Activated CD4-positive, alpha-beta memory T cell treated with anti-CD3 and anti-CD28 coated beads for 36 hours (primary cell): ENCODE measurements around the gene TRDMT1. TPM values are rescaled to one million over a fixed set of nuclear protein-coding genes. Genes with fewer than 3 reads are reported as not detected.
A peak's percentile ranks its signal among the peaks of the same experiment; 100 is the strongest.

Experiments used
- CTCF ChIA-PET: fragments of 350-600 bp; sonication (Branson Sonifier 250); formaldehyde crosslinking; loops from one replicate; lab custom pipeline; 2021; ENCODE audit warnings: antibody characterized with exemption, inconsistent platforms; lab: Charles Lee
- POLR2A ChIA-PET: fragments of 350-600 bp; sonication (Branson Sonifier 250); formaldehyde crosslinking; loops from one replicate; lab custom pipeline; 2021; ENCODE audit warnings: antibody characterized with exemption; lab: Charles Lee
- DNase-seq: peaks from one replicate; pipeline ENCODE4 v3.0.0-alpha.2; 2020
- H3K27ac Mint-ChIP-seq: one replicate; pipeline ENCODE4 v1.8.0; 2021; ENCODE audit warnings: mixed read lengths
- H3K27me3 Mint-ChIP-seq: one replicate; pipeline ENCODE4 v1.8.0; 2021; ENCODE audit warnings: mixed read lengths
- H3K36me3 Mint-ChIP-seq: one replicate; pipeline ENCODE4 v1.8.0; 2021; ENCODE audit warnings: mixed read lengths
- H3K4me1 Mint-ChIP-seq: one replicate; pipeline ENCODE4 v1.8.0; 2021; ENCODE audit warnings: low read depth, mixed read lengths
- H3K4me3 Mint-ChIP-seq: one replicate; pipeline ENCODE4 v1.8.0; 2021; ENCODE audit warnings: mild to moderate bottlenecking, mixed read lengths
- H3K9me3 Mint-ChIP-seq: one replicate; pipeline ENCODE4 v1.8.0; 2021; ENCODE audit warnings: mixed read lengths
- intact Hi-C: fragments of 100-400 bp; cut with micrococcal nuclease; formaldehyde crosslinking; loops from one replicate; pipeline ENCODE4 v1.15.1; 2023
- total RNA-seq, 2 experiments: library from RNA; stranded (reverse); gene quantifications; one replicate each; pipeline ENCODE4 v1.2.3, GENCODE V29; 2021

TRDMT1 gene
- total RNA-seq, 2 experiments from 2014 or later = 5.0 to 5.8 TPM

GRCh38 chr10:17229967-17230682 is 28.7 kb upstream of the TRDMT1 start:
- POLR2A ChIA-PET = interaction anchor here (0.6 to 4.6 kb wide), 14 partner anchors 8 to 414 kb away, joined by 3 to 50 read pairs (median 6); partner anchors contain the start of genes RSU1, STAM and TRDMT1
- peaks cover 60% of the 10 kb centered on the region for H3K4me1 Mint-ChIP-seq
- intact Hi-C loops = loop anchor here (1.0 to 5.0 kb wide), 10 partner anchors 29 to 793 kb away; partner anchors contain the start of genes PTER, RSU1, STAM and TRDMT1

GRCh38 chr10:17229717-17229966 is 28.2 kb upstream of the TRDMT1 start:
- peak overlapping the region; percentile 87 for H3K27ac Mint-ChIP-seq
- peak overlapping the region; percentile 95 for H3K4me3 Mint-ChIP-seq
- intact Hi-C loops = loop anchor here (2.0 to 5.0 kb wide), 4 partner anchors 199 to 792 kb away; partner anchors contain the start of genes PTER and STAM
- no peaks in the 10 kb centered on the region for H3K9me3 Mint-ChIP-seq
- peaks cover 1% of the 10 kb centered on the region for H3K27me3 Mint-ChIP-seq
- ChIA-PET CTCF (interaction anchor here (0.7 to 4.9 kb wide), 10 partner anchors 9 to 412 kb away, joined by 3 to 29 read pairs (median 11); partner anchors contain the start of gene TRDMT1), POLR2A (interaction anchor here (1.0 to 4.6 kb wide), 9 partner anchors 8 to 338 kb away, joined by 3 to 50 read pairs (median 13); partner anchors contain the start of gene TRDMT1)
- no peak for DNase-seq
- H3K36me3 Mint-ChIP-seq = peaks cover 45% of the 10 kb centered on the region
- H3K4me1 Mint-ChIP-seq = peaks cover 55% of the 10 kb centered on the region

More at GRCh38 chr10:17229967-17230682, 28.7 kb upstream of the TRDMT1 start:
- H3K9me3 Mint-ChIP-seq = no peaks in the 10 kb centered on the region
- peak overlapping the region; percentile 87 for H3K27ac Mint-ChIP-seq
- H3K36me3 Mint-ChIP-seq = peaks cover 50% of the 10 kb centered on the region
- CTCF ChIA-PET = interaction anchor here (0.8 to 4.9 kb wide), 12 partner anchors 9 to 413 kb away, joined by 3 to 29 read pairs (median 7); partner anchors contain the start of genes RSU1 and TRDMT1
- DNase-seq = peak; percentile 94
- H3K27me3 Mint-ChIP-seq = peaks cover 1% of the 10 kb centered on the region
- peak overlapping the region; percentile 95 for H3K4me3 Mint-ChIP-seq

- intact Hi-C loops = loop anchor here (2.0 to 5.0 kb wide), 4 partner anchors 200 to 792 kb away; partner anchors contain the start of genes PTER and STAM
- ChIA-PET POLR2A (interaction anchor here (1.0 to 4.6 kb wide), 13 partner anchors 9 to 337 kb away, joined by 3 to 50 read pairs (median 6); partner anchors contain the start of gene TRDMT1), CTCF (interaction anchor here (0.7 to 4.9 kb wide), 10 partner anchors 9 to 411 kb away, joined by 3 to 29 read pairs (median 11); partner anchors contain the start of gene TRDMT1)
- Mint-ChIP-seq H3K36me3 (peaks cover 40% of the 10 kb centered on the region), H3K9me3 (no peaks in the 10 kb centered on the region), H3K27me3 (peaks cover 1% of the 10 kb centered on the region), H3K4me1 (peaks cover 50% of the 10 kb centered on the region), H3K27ac (peak overlapping the region; percentile 87), H3K4me3 (peak overlapping the region; percentile 95)
- DNase-seq = peak; percentile 76
Measured at GRCh38 chr10:17229016-17229716, 27.7 kb upstream of the TRDMT1 start.

DNA sequence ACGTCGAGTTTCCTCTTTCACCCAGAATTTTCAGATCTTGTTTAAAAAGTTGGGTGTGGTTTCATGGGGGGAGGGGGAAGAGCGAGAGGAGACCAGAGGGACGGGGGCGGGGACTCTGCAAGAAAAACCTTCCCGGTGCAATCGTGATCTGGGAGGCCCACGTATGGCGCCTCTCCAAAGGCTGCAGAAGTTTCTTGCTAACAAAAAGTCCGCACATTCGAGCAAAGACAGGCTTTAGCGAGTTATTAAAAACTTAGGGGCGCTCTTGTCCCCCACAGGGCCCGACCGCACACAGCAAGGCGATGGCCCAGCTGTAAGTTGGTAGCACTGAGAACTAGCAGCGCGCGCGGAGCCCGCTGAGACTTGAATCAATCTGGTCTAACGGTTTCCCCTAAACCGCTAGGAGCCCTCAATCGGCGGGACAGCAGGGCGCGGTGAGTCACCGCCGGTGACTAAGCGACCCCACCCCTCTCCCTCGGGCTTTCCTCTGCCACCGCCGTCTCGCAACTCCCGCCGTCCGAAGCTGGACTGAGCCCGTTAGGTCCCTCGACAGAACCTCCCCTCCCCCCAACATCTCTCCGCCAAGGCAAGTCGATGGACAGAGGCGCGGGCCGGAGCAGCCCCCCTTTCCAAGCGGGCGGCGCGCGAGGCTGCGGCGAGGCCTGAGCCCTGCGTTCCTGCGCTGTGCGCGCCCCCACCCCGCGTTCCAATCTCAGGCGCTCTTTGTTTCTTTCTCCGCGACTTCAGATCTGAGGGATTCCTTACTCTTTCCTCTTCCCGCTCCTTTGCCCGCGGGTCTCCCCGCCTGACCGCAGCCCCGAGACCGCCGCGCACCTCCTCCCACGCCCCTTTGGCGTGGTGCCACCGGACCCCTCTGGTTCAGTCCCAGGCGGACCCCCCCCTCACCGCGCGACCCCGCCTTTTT is 26.9 kb upstream of the TRDMT1 start, which contains the start of gene VIM:
Gene VIM (plus strand): TSS at position 151 of the 925 bp plus-strand sequence. CDS start 1,182 bp downstream, outside the sequence.
- peaks cover 1% of the 10 kb centered on the region for H3K27me3 Mint-ChIP-seq
- peaks cover 32% of the 10 kb centered on the region for H3K36me3 Mint-ChIP-seq

GRCh38 chr10:17227367-17228090 is 26.1 kb upstream of the TRDMT1 start:
- peak overlapping the region; percentile 87 for H3K27ac Mint-ChIP-seq
- peak; percentile 40 for DNase-seq
- H3K27me3 Mint-ChIP-seq = peaks cover 1% of the 10 kb centered on the region
- peak overlapping the region; percentile 95 for H3K4me3 Mint-ChIP-seq
- no peaks in the 10 kb centered on the region for H3K9me3 Mint-ChIP-seq
- POLR2A ChIA-PET = interaction anchor here (0.6 to 4.6 kb wide), 11 partner anchors 9 to 566 kb away, joined by 3 to 50 read pairs (median 4); partner anchors contain the start of gene TRDMT1
- H3K4me1 Mint-ChIP-seq = peaks cover 40% of the 10 kb centered on the region
- intact Hi-C loops = loop anchor here (1.0 to 5.0 kb wide), 7 partner anchors 11 to 790 kb away; partner anchors contain the start of genes PTER and STAM
- H3K36me3 Mint-ChIP-seq = peaks cover 28% of the 10 kb centered on the region
- CTCF ChIA-PET = interaction anchor here (0.7 to 4.9 kb wide), 3 partner anchors 9 to 197 kb away, joined by 3 to 29 read pairs (median 6); no protein-coding TSS in a partner anchor

More for the DNA sequence above, 26.9 kb upstream of the TRDMT1 start, which contains the start of gene VIM:
- intact Hi-C loops = loop anchor here (2.0 to 5.0 kb wide), 4 partner anchors 200 to 791 kb away; partner anchors contain the start of genes PTER and STAM
- DNase-seq = peak; percentile 93
- H3K4me3 Mint-ChIP-seq = peak within 1 kb of the TSS; percentile 95
- ChIA-PET POLR2A (interaction anchor here (1.0 to 4.6 kb wide), 12 partner anchors 10 to 336 kb away, joined by 3 to 50 read pairs (median 4); partner anchors contain the start of gene TRDMT1), CTCF (interaction anchor here (1.7 to 4.9 kb wide), 4 partner anchors 10 to 28 kb away, joined by 6 to 29 read pairs (median 22); partner anchors contain the start of gene TRDMT1)
- peaks cover 42% of the 10 kb centered on the region for H3K4me1 Mint-ChIP-seq
- no peaks in the 10 kb centered on the region for H3K9me3 Mint-ChIP-seq
- peak within 1 kb of the TSS; percentile 87 for H3K27ac Mint-ChIP-seq

DNA sequence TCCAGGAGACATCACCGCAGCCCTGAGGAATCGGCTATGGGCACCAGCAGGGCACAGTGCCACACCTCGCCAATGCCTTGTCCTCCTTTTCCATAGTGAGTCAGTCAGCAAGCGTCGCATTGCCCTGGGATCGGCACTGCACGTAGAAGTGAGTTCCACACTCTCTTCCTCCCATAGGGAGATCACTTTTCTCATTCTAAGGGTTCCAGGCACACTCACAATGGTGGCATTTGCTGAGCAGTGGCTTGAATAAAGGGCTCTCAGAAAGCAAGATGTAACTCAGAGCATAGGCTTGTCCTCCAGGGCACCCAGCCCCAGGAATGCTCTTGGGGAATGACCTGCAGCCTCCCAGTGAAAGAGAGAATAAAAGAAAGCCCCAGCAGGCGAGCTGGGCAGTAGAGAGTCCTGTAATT is 25.4 kb upstream of the TRDMT1 start:
- POLR2A ChIA-PET = interaction anchor here (0.6 to 4.6 kb wide), 6 partner anchors 8 to 565 kb away, joined by 3 to 50 read pairs (median 4); partner anchors contain the start of gene TRDMT1
- H3K27ac Mint-ChIP-seq = no peak overlapping the region
- CTCF ChIA-PET = interaction anchor here (1.7 to 4.9 kb wide), 2 partner anchors 8 to 21 kb away, joined by 6 to 29 read pairs; no protein-coding TSS in a partner anchor
- DNase-seq = no peak
- intact Hi-C loops = loop anchor here (1.0 to 5.0 kb wide), 5 partner anchors 11 to 790 kb away; partner anchors contain the start of gene PTER
- H3K36me3 Mint-ChIP-seq = peaks cover 23% of the 10 kb centered on the region
- peaks cover 34% of the 10 kb centered on the region for H3K4me1 Mint-ChIP-seq
- H3K9me3 Mint-ChIP-seq = no peaks in the 10 kb centered on the region
- peak overlapping the region; percentile 95 for H3K4me3 Mint-ChIP-seq
- peaks cover 1% of the 10 kb centered on the region for H3K27me3 Mint-ChIP-seq

DNA sequence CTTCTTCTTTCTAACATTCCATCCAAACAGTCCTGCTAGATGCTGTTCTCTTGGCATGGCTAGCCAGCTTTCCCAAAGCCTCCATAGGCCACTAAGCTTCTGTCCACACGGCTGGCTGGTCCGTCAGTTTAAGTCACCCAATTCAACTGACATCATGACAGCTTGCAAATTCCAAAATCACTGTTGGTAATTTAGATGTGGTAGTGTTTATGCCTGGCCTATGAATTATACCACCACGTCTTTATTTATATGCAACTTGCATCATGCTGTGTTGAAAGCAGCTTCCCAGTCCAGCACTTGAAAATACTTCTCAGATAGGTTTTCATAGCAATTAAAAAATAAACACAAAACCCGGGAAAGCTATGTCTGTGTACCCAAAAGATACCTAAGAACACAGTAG is 24.3 kb upstream of the TRDMT1 start:
- Mint-ChIP-seq H3K4me1 (peaks cover 27% of the 10 kb centered on the region), H3K27me3 (peaks cover 1% of the 10 kb centered on the region), H3K4me3 (no peak overlapping the region), H3K36me3 (peaks cover 13% of the 10 kb centered on the region), H3K9me3 (no peaks in the 10 kb centered on the region), H3K27ac (no peak overlapping the region)
- POLR2A ChIA-PET = interaction anchor here (1.1 kb wide), 1 partner anchor 10 kb away, joined by 3 read pairs; no protein-coding TSS in a partner anchor
- intact Hi-C loops = loop anchor here (5.0 kb wide), 2 partner anchors 449 to 789 kb away; partner anchors contain the start of gene PTER
- DNase-seq = no peak
- CTCF ChIA-PET = no interaction called here

DNA sequence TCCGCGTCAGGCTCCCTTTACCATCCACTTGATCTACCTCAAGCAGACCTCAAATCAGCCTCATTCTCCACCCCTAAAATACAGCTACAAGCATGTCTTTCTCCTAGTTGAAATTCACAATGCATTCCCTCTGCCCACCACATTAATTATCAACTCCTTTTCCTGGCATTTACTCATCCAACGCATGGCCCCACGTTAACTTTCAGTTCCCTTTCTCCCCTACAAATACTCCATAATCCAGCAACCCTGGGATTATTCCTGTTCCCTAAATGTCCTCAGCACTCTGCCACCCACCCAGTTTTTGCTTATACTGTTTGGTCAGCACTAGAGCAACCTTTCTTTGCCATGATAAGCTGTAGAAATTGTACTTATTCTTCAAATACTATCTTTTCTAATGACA is 20.9 kb upstream of the TRDMT1 start:
- POLR2A ChIA-PET = no interaction called here
- no peak overlapping the region for H3K27ac Mint-ChIP-seq
- peaks cover 31% of the 10 kb centered on the region for H3K4me1 Mint-ChIP-seq
- peaks cover 3% of the 10 kb centered on the region for H3K36me3 Mint-ChIP-seq
- no peaks in the 10 kb centered on the region for H3K9me3 Mint-ChIP-seq
- CTCF ChIA-PET = no interaction called here
- intact Hi-C loops = no loop called here
- no peak for DNase-seq
- H3K27me3 Mint-ChIP-seq = peaks cover 1% of the 10 kb centered on the region
- H3K4me3 Mint-ChIP-seq = no peak overlapping the region

GRCh38 chr10:17220652-17221100 is 19.2 kb upstream of the TRDMT1 start:
- Mint-ChIP-seq H3K27ac (no peak overlapping the region), H3K4me1 (peaks cover 30% of the 10 kb centered on the region), H3K9me3 (no peaks in the 10 kb centered on the region), H3K4me3 (no peak overlapping the region), H3K27me3 (no peaks in the 10 kb centered on the region), H3K36me3 (peaks cover 3% of the 10 kb centered on the region)
- CTCF ChIA-PET = interaction anchor here (1.3 kb wide), 1 partner anchor 9 kb away, joined by 6 read pairs; no protein-coding TSS in a partner anchor
- intact Hi-C loops = no loop called here
- DNase-seq = no peak
- POLR2A ChIA-PET = no interaction called here
